ENCODE measurements around the gene TRAFD1. TPM values are rescaled to one million over a fixed set of nuclear protein-coding genes. Genes with fewer than 3 reads are reported as not detected.

The TRAFD1 gene
- total and polyA plus RNA-seq, 9 donors, result 21.4 to 28.8 (median 23.6) TPM

DNA sequence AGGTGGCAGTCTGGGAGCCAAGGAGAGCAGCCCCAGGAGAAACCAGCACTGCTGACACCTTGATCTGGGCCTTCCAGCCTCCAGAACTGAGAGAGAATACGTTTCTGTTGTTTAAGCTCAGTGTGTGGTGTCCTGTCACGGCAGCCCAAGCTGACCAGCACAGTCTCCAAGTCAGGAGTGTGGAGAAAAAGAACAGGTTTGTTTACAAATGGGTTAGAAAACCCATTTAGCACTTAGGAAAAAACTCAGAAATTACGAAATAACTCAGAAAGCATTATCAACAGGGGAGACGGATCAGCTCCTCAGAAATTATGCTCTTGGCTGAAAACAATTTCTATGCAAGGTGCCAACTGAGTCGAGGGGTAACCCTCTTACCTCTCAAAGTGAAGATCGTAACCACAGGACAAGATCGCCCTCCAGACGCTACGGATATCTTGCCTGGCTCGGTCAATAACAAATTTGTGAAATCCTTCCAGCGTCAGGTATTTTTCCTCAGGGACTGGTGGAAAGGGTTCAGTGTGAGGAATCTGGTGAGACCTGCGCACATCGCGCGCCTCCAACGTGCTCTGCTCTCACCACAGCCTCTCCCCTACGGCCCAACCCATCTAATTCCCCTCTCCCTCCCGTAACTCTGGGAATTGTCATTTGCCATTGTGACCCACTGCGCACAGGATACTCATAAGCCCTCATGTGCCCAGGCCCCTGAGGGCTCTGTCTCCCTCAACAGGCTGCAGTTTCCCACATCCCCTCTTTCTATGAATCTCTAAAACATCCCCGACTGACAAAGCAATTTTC is 50.2 kb downstream of the TRAFD1 start:
- H3K4me1 ChIP-seq (ENCODE audit: control insufficient read depth, insufficient read depth, low read length), result no peaks in the 10 kb centered on the region
- WGBS (ENCODE audit: insufficient coverage), result 93% methylated on average over 18 of the region's 20 CpGs
- H3K36me3 ChIP-seq (ENCODE audit: control insufficient read depth, insufficient read depth, low read length), result peaks cover 73% of the 10 kb centered on the region
- H3K9me3 ChIP-seq (replicated peaks; ENCODE audit: control insufficient read depth, low read depth, low read length), result no peaks in the 10 kb centered on the region
- no peaks in the 10 kb centered on the region for H3K27me3 ChIP-seq (ENCODE audit: control insufficient read depth, insufficient read depth, low read length)
- no peak overlapping the region for H3K27ac ChIP-seq (ENCODE audit: low read length)
- no peak for DNase-seq
- no peak overlapping the region for H3K4me3 ChIP-seq (ENCODE audit: low read length)

DNA sequence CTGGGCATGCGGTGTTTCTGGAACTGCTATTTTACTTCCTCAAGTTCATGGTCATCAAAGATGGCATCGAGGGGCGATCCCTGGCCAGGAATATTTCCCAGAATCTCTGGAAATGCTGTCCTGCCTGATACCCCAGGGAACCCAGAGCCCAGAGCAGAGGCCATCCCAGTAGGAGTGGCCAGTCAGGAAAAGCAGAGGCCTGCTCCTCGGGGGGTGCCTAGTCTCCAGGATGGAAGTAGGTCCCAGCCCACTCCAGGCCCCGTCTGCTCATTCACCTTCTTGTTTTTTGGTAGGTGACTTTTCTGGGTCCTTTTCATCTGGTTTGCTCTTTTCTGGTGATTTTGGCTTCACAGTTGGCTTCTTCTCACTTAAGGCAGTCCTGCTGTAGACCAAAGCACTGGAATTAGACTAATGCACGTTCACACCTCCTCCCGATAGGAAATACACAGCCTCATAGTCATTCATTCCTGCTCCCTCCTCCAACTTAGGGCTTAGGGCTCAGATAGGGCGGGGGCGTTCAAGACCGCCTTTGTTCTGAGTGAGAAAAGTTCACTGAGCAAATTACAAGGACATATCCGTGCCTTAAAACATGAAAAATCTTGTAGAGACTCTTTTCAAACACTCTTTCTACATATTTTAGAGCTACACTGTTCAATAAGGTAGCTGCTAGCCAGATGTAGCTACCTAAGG is 51.1 kb downstream of the TRAFD1 start:
- Histone ChIP-seq H3K4me3 (ENCODE audit: low read length) (no peak overlapping the region), H3K9me3 (replicated peaks; ENCODE audit: control insufficient read depth, low read depth, low read length) (no peaks in the 10 kb centered on the region), H3K27me3 (ENCODE audit: control insufficient read depth, insufficient read depth, low read length) (no peaks in the 10 kb centered on the region), H3K4me1 (ENCODE audit: control insufficient read depth, insufficient read depth, low read length) (no peaks in the 10 kb centered on the region), H3K36me3 (ENCODE audit: control insufficient read depth, insufficient read depth, low read length) (peaks cover 71% of the 10 kb centered on the region), H3K27ac (ENCODE audit: low read length) (no peak overlapping the region)
- 82% methylated on average over 6 of the region's 11 CpGs for WGBS (ENCODE audit: insufficient coverage)
- DNase-seq, result no peak

DNA sequence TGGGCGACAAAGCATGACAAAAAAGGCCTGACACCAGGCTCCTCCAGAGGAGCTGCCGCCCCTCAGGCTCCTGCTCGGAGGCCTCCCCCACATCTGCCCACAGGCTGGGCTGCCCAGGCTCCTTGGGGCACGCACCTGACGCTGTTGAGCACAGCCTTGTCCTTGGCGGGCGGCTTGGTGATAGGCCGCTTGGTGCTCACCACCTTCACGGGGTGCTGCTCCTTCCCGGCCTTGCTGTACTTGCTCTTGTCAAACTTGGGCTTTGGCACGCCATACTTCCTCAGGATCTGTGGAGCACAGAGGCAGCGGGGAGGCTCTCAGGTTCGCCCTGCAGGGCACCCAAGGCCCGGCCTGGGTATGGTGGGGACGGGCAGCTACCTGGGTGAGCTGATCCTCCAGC is 53.4 kb downstream of the TRAFD1 start:
- WGBS (ENCODE audit: insufficient coverage), result 94% methylated on average over 15 of the region's 15 CpGs
- DNase-seq, result no peak

DNA sequence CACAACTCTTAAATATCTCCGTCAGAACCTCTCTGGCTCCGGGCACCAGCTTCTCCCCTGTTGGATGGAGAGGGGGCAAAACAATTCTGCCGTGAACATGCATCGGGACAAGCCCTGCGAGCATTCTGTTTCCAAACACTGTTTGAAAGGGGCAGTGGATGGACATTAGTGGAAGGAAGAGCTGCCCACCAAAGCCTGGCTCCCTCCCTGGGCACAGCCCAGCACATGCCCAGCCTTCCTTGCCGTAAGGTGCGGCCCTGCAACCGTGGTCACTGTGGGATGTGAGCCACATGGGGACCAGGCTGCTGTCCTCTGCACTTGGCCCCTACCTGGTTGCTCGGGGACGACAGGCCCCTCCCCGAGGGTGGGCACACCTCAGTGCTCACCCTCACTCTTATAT is 54.0 kb downstream of the TRAFD1 start:
- DNase-seq, result no peak
- Histone ChIP-seq H3K27ac (ENCODE audit: low read length) (no peak overlapping the region), H3K4me3 (ENCODE audit: low read length) (no peak overlapping the region), H3K27me3 (ENCODE audit: control insufficient read depth, insufficient read depth, low read length) (no peaks in the 10 kb centered on the region), H3K9me3 (replicated peaks; ENCODE audit: control insufficient read depth, low read depth, low read length) (no peaks in the 10 kb centered on the region), H3K4me1 (ENCODE audit: control insufficient read depth, insufficient read depth, low read length) (no peaks in the 10 kb centered on the region), H3K36me3 (ENCODE audit: control insufficient read depth, insufficient read depth, low read length) (peaks cover 79% of the 10 kb centered on the region)
- WGBS (ENCODE audit: insufficient coverage), result 93% methylated on average over 8 of the region's 11 CpGs

More for the DNA sequence above, 53.4 kb downstream of the TRAFD1 start:
- H3K27ac ChIP-seq (ENCODE audit: low read length), result no peak overlapping the region
- no peak overlapping the region for H3K4me3 ChIP-seq (ENCODE audit: low read length)
- H3K36me3 ChIP-seq (ENCODE audit: control insufficient read depth, insufficient read depth, low read length), result peaks cover 73% of the 10 kb centered on the region
- H3K4me1 ChIP-seq (ENCODE audit: control insufficient read depth, insufficient read depth, low read length), result no peaks in the 10 kb centered on the region
- no peaks in the 10 kb centered on the region for H3K27me3 ChIP-seq (ENCODE audit: control insufficient read depth, insufficient read depth, low read length)
- no peaks in the 10 kb centered on the region for H3K9me3 ChIP-seq (replicated peaks; ENCODE audit: control insufficient read depth, low read depth, low read length)

DNA sequence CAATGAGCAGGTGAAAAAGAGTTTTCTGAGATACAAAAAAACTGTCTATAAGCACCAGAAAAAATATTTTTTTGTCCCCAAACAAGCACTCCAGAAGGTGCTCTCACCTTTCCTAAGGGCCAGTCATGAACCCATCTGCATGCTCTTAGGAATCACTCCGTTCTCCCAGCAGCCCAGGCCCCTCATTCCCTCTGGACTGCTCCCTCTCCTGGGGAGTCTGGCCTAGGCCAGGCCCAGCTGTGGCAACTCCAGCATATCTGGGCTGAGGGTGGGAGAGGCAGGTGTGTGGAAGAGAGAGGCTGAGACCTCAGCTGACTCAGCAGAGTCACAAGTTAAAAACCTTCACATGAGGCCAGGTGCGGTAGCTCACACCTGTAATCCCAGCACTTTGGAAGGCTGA is 54.6 kb downstream of the TRAFD1 start:
- Histone ChIP-seq H3K27me3 (ENCODE audit: control insufficient read depth, insufficient read depth, low read length) (no peaks in the 10 kb centered on the region), H3K36me3 (ENCODE audit: control insufficient read depth, insufficient read depth, low read length) (peaks cover 80% of the 10 kb centered on the region), H3K27ac (ENCODE audit: low read length) (no peak overlapping the region), H3K9me3 (replicated peaks; ENCODE audit: control insufficient read depth, low read depth, low read length) (no peaks in the 10 kb centered on the region), H3K4me1 (ENCODE audit: control insufficient read depth, insufficient read depth, low read length) (no peaks in the 10 kb centered on the region), H3K4me3 (ENCODE audit: low read length) (no peak overlapping the region)
- WGBS (ENCODE audit: insufficient coverage), result 88% methylated on average over 1 of the region's 2 CpGs
- no peak for DNase-seq

DNA sequence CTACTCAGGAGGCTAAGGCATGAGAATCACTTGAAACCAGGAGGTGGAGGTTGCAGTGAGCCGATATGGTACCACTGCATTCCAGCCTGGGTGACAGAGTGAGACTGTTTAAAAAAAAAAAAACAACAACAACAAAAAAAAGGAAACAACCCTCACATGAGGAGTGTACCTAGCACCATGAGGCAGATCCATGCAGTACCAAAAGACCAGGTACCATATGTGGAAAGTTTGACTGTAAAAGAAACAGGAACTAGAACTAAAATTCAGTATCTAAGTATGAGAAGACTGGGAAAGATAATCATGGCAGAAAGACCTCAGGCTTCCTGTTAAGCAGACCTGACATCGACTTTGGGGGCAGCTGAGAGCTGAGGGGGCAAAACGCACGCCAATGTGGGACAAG is 55.1 kb downstream of the TRAFD1 start:
- 88% methylated on average over 1 of the region's 4 CpGs for WGBS (ENCODE audit: insufficient coverage)
- Histone ChIP-seq H3K36me3 (ENCODE audit: control insufficient read depth, insufficient read depth, low read length) (peaks cover 77% of the 10 kb centered on the region), H3K9me3 (replicated peaks; ENCODE audit: control insufficient read depth, low read depth, low read length) (no peaks in the 10 kb centered on the region), H3K27me3 (ENCODE audit: control insufficient read depth, insufficient read depth, low read length) (no peaks in the 10 kb centered on the region), H3K27ac (ENCODE audit: low read length) (no peak overlapping the region), H3K4me3 (ENCODE audit: low read length) (no peak overlapping the region), H3K4me1 (ENCODE audit: control insufficient read depth, insufficient read depth, low read length) (no peaks in the 10 kb centered on the region)
- DNase-seq, result no peak

DNA sequence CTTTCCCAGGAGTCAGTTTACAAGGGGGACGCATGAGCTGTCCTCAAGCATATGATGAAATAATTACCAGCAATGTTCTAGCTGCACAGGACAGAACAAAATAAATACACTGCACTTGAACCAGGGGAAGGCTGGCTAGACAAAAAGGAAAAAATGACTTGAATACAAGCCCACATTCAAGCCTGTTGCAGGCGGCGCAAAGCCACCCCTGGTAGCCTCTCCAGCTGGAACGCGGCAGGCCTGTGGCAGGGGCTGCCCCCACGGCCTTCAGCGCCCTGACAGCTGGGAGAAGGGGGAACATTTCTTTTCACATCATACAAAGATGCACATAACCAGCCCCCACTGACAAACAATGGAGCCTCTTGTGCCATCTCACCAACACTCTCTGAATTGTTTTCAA is 57.1 kb downstream of the TRAFD1 start:
- WGBS (ENCODE audit: insufficient coverage), result 59% methylated on average over 4 of the region's 7 CpGs
- Histone ChIP-seq H3K4me3 (ENCODE audit: low read length) (no peak overlapping the region), H3K4me1 (ENCODE audit: control insufficient read depth, insufficient read depth, low read length) (no peaks in the 10 kb centered on the region), H3K36me3 (ENCODE audit: control insufficient read depth, insufficient read depth, low read length) (peaks cover 65% of the 10 kb centered on the region), H3K9me3 (replicated peaks; ENCODE audit: control insufficient read depth, low read depth, low read length) (no peaks in the 10 kb centered on the region), H3K27ac (ENCODE audit: low read length) (peak overlapping the region; percentile 20), H3K27me3 (ENCODE audit: control insufficient read depth, insufficient read depth, low read length) (no peaks in the 10 kb centered on the region)
- peak; percentile 67 for DNase-seq

DNA sequence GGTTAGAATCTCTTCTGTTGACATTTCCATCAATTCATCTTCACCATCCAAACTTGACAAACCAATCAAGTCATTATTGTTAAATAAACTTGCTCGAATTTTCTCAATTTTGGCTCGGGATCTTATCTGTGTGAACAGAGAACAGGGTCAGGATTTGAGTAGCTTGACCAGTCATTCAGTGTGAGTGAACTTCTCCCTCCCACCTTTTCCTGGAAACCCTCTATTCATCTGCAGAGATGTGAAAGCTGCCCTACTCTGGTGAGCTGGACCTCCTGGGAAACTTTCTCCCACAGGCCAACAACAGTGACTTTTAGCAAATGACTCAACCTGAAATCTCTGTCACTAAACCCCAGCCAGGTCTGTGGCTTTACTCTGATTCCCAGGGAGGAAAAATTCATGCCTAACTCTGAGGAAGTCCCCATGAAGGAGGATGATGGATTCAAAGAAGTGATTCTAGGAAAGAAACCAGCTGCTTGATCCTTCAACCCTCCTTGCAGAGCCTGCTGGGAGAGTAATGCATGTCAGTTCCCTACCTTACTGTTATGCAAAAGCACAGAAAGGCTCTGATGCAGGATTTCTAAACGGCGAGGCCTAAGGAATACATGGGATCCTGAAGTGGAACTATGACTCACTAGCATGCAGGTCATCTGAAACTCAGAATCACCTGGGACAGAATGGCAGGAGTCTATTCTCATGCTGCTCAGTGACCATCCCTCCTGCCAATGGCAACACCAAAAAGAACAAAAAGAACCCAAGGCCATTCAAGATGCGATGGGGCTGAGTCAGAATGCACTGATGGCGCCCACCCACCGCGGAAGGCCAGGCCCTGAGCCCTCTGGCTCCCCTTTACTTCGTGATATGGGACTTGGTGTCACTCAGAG is 58.0 kb downstream of the TRAFD1 start:
- DNase-seq, result no peak
- WGBS (ENCODE audit: insufficient coverage), result 91% methylated on average over 7 of the region's 9 CpGs
- no peaks in the 10 kb centered on the region for H3K27me3 ChIP-seq (ENCODE audit: control insufficient read depth, insufficient read depth, low read length)
- H3K27ac ChIP-seq (ENCODE audit: low read length), result no peak overlapping the region
- H3K4me1 ChIP-seq (ENCODE audit: control insufficient read depth, insufficient read depth, low read length), result no peaks in the 10 kb centered on the region
- no peaks in the 10 kb centered on the region for H3K9me3 ChIP-seq (replicated peaks; ENCODE audit: control insufficient read depth, low read depth, low read length)
- no peak overlapping the region for H3K4me3 ChIP-seq (ENCODE audit: low read length)
- peaks cover 64% of the 10 kb centered on the region for H3K36me3 ChIP-seq (ENCODE audit: control insufficient read depth, insufficient read depth, low read length)

DNA sequence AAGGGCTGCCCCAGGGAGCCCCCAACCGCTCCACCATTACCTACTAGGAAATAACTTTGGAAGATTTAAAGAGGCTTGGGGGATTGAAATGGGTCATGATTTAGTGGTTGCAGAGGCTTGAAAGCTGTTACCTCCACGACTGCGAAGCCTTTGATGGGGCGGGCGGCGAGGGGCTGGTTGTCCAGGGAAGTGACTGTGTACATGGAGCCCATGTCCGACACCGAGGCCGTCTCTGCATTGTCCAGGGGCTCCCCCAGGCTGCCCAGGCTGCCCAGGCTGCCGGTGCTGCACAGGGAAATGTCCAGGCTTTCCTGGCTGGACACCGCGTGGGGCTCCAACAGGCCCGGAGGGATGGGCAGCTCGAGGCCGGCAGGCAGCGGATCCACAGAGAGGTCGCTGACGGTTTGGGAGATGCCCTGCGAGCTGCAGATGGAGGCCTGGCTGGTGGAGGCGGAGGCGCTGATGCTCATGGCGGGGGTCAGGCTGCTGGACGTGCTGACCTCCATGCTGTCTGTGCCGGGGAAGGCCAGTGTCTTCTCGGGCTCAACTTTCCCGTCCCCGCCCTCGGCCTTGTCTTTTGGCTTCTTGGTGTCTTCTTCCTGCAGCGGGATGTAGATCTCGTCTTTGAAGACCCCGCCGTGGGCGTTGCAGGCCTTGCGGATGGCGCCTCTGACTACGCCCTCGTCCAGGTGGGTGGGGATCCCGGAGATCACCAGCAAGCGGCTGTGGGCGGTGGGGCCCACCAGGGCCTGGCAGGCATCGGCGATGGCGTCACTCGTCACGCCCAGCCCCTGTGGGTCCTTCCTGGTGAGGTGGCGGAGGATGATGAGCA is 58.9 kb downstream of the TRAFD1 start:
- Histone ChIP-seq H3K4me1 (ENCODE audit: control insufficient read depth, insufficient read depth, low read length) (no peaks in the 10 kb centered on the region), H3K36me3 (ENCODE audit: control insufficient read depth, insufficient read depth, low read length) (peaks cover 63% of the 10 kb centered on the region), H3K9me3 (replicated peaks; ENCODE audit: control insufficient read depth, low read depth, low read length) (no peaks in the 10 kb centered on the region), H3K27ac (ENCODE audit: low read length) (no peak overlapping the region), H3K4me3 (ENCODE audit: low read length) (no peak overlapping the region), H3K27me3 (ENCODE audit: control insufficient read depth, insufficient read depth, low read length) (no peaks in the 10 kb centered on the region)
- WGBS (ENCODE audit: insufficient coverage), result 93% methylated on average over 44 of the region's 46 CpGs
- DNase-seq, result no peak

All from muscle of leg (tissue), 11 donors.